Neuronal stem cell (in vitro differentiated cells): ENCODE results near the gene SCAANT1. TPM values are rescaled to one million over a fixed set of nuclear protein-coding genes. Genes with fewer than 3 reads are reported as not detected.

Source experiments
- small RNA-seq: library from polyadenylated mRNA; stranded (forward); fragments of <200 nt; extraction: miRNeasy Mini kit (QIAGEN cat#:217004); gene quantifications from one replicate; pipeline ENCODE3, GENCODE V24; 2013; ENCODE audit not compliant: insufficient read depth

Gene SCAANT1

Small RNA genes within 50 kb of the gene (small RNA-seq; reads per million reads assigned to genes)
- not detected for gene SCAANT1
